K562 (cell line): Measurements from ENCODE around the gene CD44.

Source experiments
- ATF3 ChIP-seq, 2 experiments: fragments of 450-650 bp in 1 of 2; sonication (generic) in 1 of 2; formaldehyde crosslinking in 1 of 2; IDR thresholded peaks in 1 of 2; conservative IDR thresholded peaks in 1 of 2; 2 replicates each; pipeline versions ENCODE4 v1.6.1 to v1.8.1; 2016 to 2023; ENCODE audit warnings: mild to moderate bottlenecking in 2 of 2, moderate library complexity in 2 of 2, inconsistent platforms in 1 of 2, missing genetic modification reagents in 1 of 2
- EZH2 ChIP-seq: IDR thresholded peaks from 2 replicates; pipeline ENCODE4 v1.6.1; 2012; ENCODE audit warnings: low read depth, mild to moderate bottlenecking, inconsistent platforms, low read length, borderline replicate concordance
- IRF2 ChIP-seq: sonication (generic); formaldehyde crosslinking; IDR thresholded peaks from 2 replicates; pipeline ENCODE4 v1.8.1; 2022; ENCODE audit warnings: mild to moderate bottlenecking, missing genetic modification reagents
- PREB ChIP-seq: sonication (generic); formaldehyde crosslinking; IDR thresholded peaks from 2 replicates; pipeline ENCODE4 v1.8.1; 2023; ENCODE audit warnings: mild to moderate bottlenecking, missing genetic modification reagents

GRCh38 chr11:35262735-35263134 lies 123.8 kb downstream of the CD44 start:
- no peak for TF ChIP-seq PREB (CRISPR knock-in tag)
- no peak for TF ChIP-seq EZH2
- TF ChIP-seq IRF2 (CRISPR knock-in tag), result no peak
- no peak for TF ChIP-seq ATF3 (IDR thresholded peaks at IDR 0.05)
- TF ChIP-seq ATF3 (CRISPR knock-in tag; conservative IDR thresholded peaks at IDR 0.05), result no peak
